Measurements from ENCODE around the gene RNF10.

GRCh38 chr12:120504587-120504986 lies 29.6 kb upstream of the RNF10 start:
- TF ChIP-seq, protein P1, sequence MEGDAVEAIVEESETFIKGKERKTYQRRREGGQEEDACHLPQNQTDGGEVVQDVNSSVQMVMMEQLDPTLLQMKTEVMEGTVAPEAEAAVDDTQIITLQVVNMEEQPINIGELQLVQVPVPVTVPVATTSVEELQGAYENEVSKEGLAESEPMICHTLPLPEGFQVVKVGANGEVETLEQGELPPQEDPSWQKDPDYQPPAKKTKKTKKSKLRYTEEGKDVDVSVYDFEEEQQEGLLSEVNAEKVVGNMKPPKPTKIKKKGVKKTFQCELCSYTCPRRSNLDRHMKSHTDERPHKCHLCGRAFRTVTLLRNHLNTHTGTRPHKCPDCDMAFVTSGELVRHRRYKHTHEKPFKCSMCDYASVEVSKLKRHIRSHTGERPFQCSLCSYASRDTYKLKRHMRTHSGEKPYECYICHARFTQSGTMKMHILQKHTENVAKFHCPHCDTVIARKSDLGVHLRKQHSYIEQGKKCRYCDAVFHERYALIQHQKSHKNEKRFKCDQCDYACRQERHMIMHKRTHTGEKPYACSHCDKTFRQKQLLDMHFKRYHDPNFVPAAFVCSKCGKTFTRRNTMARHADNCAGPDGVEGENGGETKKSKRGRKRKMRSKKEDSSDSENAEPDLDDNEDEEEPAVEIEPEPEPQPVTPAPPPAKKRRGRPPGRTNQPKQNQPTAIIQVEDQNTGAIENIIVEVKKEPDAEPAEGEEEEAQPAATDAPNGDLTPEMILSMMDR (IDR thresholded peaks at IDR 0.05), result no peak
- TF ChIP-seq POLR2A (IDR thresholded peaks at IDR 0.05), result no peak
